Caco-2 (cell line): ENCODE results near the gene BTD. TPM values are rescaled to one million over a fixed set of nuclear protein-coding genes. Genes with fewer than 3 reads are reported as not detected.
"Not testable (repeated sequence)": the region's sequence is repeated elsewhere in the genome, so short reads cannot be mapped to it uniquely, and the experiment has no call there.

Experiments
- BruUV-seq: library from RNA; stranded (reverse); fragments of 400-500 nt; replicated peaks from 2 replicates; lab custom pipeline; 2021; lab: Mats Ljungman, UMichigan
- CTCF ChIA-PET: fragments of 300-600 bp; sonication (Branson Sonifier 250); formaldehyde crosslinking; loops from one replicate; lab custom pipeline; 2022; ENCODE audit warnings: antibody characterized with exemption; lab: Charles Lee
- POLR2A ChIA-PET: fragments of 300-600 bp; sonication (Branson Sonifier 250); formaldehyde crosslinking; loops from one replicate; lab custom pipeline; 2022; ENCODE audit warnings: antibody characterized with exemption; lab: Charles Lee
- DNase-seq, 2 experiments: peaks; one replicate each; pipeline versions ENCODE4 v3.0.0 to v3.0.0-alpha.2; 2020 to 2022
- H3K27me3 ChIP-seq: replicated peaks from 2 replicates; pipeline ENCODE4 v1.6.0; 2011; ENCODE audit warnings: low read length; ENCODE audit not compliant: control insufficient read depth, insufficient read depth
- H3K36me3 ChIP-seq: 2 replicates; pipeline ENCODE4 v1.5.1; 2011; ENCODE audit warnings: low read length; ENCODE audit not compliant: control insufficient read depth, insufficient read depth
- H3K4me1 ChIP-seq: fragments of 250-450 bp; sonication (Bioruptor Pico); 2 replicates; pipeline ENCODE4 v1.5.1; 2020; ENCODE audit warnings: mild to moderate bottlenecking
- H3K4me3 ChIP-seq: 2 replicates; pipeline ENCODE4 v1.5.1; 2011; ENCODE audit warnings: low read depth, mild to moderate bottlenecking, control low read depth, low read length
- H3K9me3 ChIP-seq: fragments of 250-450 bp; sonication (Bioruptor Pico); 2 replicates; pipeline ENCODE4 v1.5.1; 2020; ENCODE audit warnings: mild to moderate bottlenecking, moderate library complexity
- H3K27ac Mint-ChIP-seq: one replicate; pipeline ENCODE4 v1.8.0; 2022; ENCODE audit warnings: mixed read lengths; ENCODE audit not compliant: unreplicated experiment
- H3K27me3 Mint-ChIP-seq: one replicate; pipeline ENCODE4 v1.8.0; 2022; ENCODE audit warnings: mixed read lengths; ENCODE audit not compliant: insufficient read depth, unreplicated experiment
- H3K36me3 Mint-ChIP-seq: one replicate; pipeline ENCODE4 v1.8.0; 2022; ENCODE audit warnings: mild to moderate bottlenecking, mixed read lengths; ENCODE audit not compliant: insufficient read depth, unreplicated experiment
- H3K4me1 Mint-ChIP-seq: one replicate; pipeline ENCODE4 v1.8.0; 2022; ENCODE audit warnings: low read depth, mixed read lengths; ENCODE audit not compliant: unreplicated experiment
- H3K4me3 Mint-ChIP-seq: one replicate; pipeline ENCODE4 v1.8.0; 2022; ENCODE audit warnings: mild to moderate bottlenecking, moderate library complexity, mixed read lengths; ENCODE audit not compliant: unreplicated experiment
- H3K9me3 Mint-ChIP-seq: one replicate; pipeline ENCODE4 v1.8.0; 2022; ENCODE audit warnings: mixed read lengths; ENCODE audit not compliant: unreplicated experiment
- intact Hi-C: fragments of 100-400 bp; cut with micrococcal nuclease; formaldehyde crosslinking; loops from one replicate; pipeline ENCODE4 v1.10.0; 2022; ENCODE audit not compliant: unreplicated experiment
- total RNA-seq: library from RNA; stranded (reverse); gene quantifications from 2 replicates; pipeline ENCODE4 v1.2.3, GENCODE V29; 2022
- TF ChIP-seq, protein P1 (sequence below), 2 experiments: fragments of 200-600 bp in 1 of 2; IDR thresholded peaks; 1 replicate in 1 of 2; 2 replicates in 1 of 2; pipeline versions ENCODE4 v1.5.1 to v1.8.0; 2011 to 2022; ENCODE audit warnings: antibody characterized with exemption in 1 of 2, control low read depth in 1 of 2, inconsistent platforms in 1 of 2, low read depth in 1 of 2, low read length in 1 of 2, mild to moderate bottlenecking in 1 of 2, moderate library complexity in 1 of 2; ENCODE audit not compliant: insufficient read depth in 1 of 2, severe bottlenecking in 1 of 2, unreplicated experiment in 1 of 2

The BTD gene
- total RNA-seq, 1 experiment from 2014 or later = 11.8 TPM

- H3K9me3 Mint-ChIP-seq = peaks cover 11% of the 10 kb centered on the region
- peaks cover 18% of the 10 kb centered on the region for H3K9me3 ChIP-seq
- no peaks in the 10 kb centered on the region for H3K27me3 ChIP-seq
- TF ChIP-seq, protein P1, sequence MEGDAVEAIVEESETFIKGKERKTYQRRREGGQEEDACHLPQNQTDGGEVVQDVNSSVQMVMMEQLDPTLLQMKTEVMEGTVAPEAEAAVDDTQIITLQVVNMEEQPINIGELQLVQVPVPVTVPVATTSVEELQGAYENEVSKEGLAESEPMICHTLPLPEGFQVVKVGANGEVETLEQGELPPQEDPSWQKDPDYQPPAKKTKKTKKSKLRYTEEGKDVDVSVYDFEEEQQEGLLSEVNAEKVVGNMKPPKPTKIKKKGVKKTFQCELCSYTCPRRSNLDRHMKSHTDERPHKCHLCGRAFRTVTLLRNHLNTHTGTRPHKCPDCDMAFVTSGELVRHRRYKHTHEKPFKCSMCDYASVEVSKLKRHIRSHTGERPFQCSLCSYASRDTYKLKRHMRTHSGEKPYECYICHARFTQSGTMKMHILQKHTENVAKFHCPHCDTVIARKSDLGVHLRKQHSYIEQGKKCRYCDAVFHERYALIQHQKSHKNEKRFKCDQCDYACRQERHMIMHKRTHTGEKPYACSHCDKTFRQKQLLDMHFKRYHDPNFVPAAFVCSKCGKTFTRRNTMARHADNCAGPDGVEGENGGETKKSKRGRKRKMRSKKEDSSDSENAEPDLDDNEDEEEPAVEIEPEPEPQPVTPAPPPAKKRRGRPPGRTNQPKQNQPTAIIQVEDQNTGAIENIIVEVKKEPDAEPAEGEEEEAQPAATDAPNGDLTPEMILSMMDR (IDR thresholded peaks at IDR 0.05; ENCODE audit: insufficient read depth in 1 of 2, low read depth in 1 of 2, low read length in 1 of 2, severe bottlenecking in 1 of 2, unreplicated experiment in 1 of 2) = no peak
- peaks cover 12% of the 10 kb centered on the region for H3K4me1 ChIP-seq
- no peak overlapping the region for H3K4me3 ChIP-seq
- no peak overlapping the region for H3K4me3 Mint-ChIP-seq
- CTCF ChIA-PET = no interaction called here
- peaks cover 10% of the 10 kb centered on the region for H3K36me3 Mint-ChIP-seq
- POLR2A ChIA-PET = no interaction called here
- H3K27me3 Mint-ChIP-seq = no peaks in the 10 kb centered on the region
- H3K4me1 Mint-ChIP-seq = peaks cover 6% of the 10 kb centered on the region
- intact Hi-C loops = no loop called here
- no peak overlapping the region for H3K27ac Mint-ChIP-seq
- H3K36me3 ChIP-seq = no peaks in the 10 kb centered on the region
- BruUV-seq = no TSS peak
- no peak for DNase-seq
Observed at GRCh38 chr3:15614958-15615357, 13.4 kb downstream of the BTD start.

DNA sequence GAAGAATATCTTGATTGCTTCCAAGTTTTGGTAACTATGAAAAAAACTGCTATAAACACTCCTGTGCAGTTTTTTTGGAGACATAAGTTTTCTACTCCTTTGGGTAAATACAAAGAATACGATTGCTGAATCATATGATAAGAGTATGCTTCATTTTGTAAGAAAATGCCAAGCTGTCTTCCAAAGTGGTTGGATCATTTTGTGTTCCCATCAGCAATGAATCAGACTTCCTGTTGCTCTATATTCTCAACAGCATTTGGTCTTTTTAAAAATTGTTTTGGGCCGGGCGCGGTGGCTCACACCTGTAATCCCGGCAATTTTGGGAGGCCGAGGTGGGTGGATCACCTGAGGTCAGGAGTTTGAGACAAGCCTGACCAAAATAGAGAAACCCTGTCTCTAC is 14.5 kb downstream of the BTD start:
- TF ChIP-seq, protein P1 (IDR thresholded peaks at IDR 0.05; ENCODE audit: insufficient read depth in 1 of 2, low read depth in 1 of 2, low read length in 1 of 2, severe bottlenecking in 1 of 2, unreplicated experiment in 1 of 2) = no peak
- no peak for DNase-seq
- H3K4me3 Mint-ChIP-seq = no peak overlapping the region
- ChIA-PET POLR2A (no interaction called here), CTCF (no interaction called here)
- H3K27ac Mint-ChIP-seq = no peak overlapping the region
- H3K9me3 Mint-ChIP-seq = peaks cover 14% of the 10 kb centered on the region
- H3K4me1 Mint-ChIP-seq = peaks cover 7% of the 10 kb centered on the region
- H3K36me3 Mint-ChIP-seq = peaks cover 14% of the 10 kb centered on the region
- peaks cover 13% of the 10 kb centered on the region for H3K4me1 ChIP-seq
- intact Hi-C loops = no loop called here
- peaks cover 27% of the 10 kb centered on the region for H3K9me3 ChIP-seq
- H3K27me3 Mint-ChIP-seq = no peaks in the 10 kb centered on the region
- H3K4me3 ChIP-seq = no peak overlapping the region
- H3K27me3 ChIP-seq = no peaks in the 10 kb centered on the region
- no peaks in the 10 kb centered on the region for H3K36me3 ChIP-seq
- no TSS peak for BruUV-seq

- Mint-ChIP-seq H3K27ac (peak overlapping the region; percentile 39), H3K9me3 (peaks cover 47% of the 10 kb centered on the region), H3K36me3 (peaks cover 32% of the 10 kb centered on the region), H3K4me1 (peaks cover 23% of the 10 kb centered on the region)
- H3K27me3 Mint-ChIP-seq, H3K4me3 Mint-ChIP-seq, BruUV-seq, POLR2A ChIA-PET, H3K27me3 ChIP-seq, CTCF ChIA-PET, H3K4me3 ChIP-seq, H3K36me3 ChIP-seq, intact Hi-C loops: not testable (repeated sequence)
- peaks cover 43% of the 10 kb centered on the region for H3K9me3 ChIP-seq
- H3K4me1 ChIP-seq = peaks cover 21% of the 10 kb centered on the region
- DNase-seq = peak; percentile 48 to 49
Observed at GRCh38 chr3:15619659-15620464, 18.3 kb downstream of the BTD start.
